GM21447 (cell line): Measurements from ENCODE around the gene C15orf39.
"Not testable (repeated sequence)": the region's sequence is repeated elsewhere in the genome, so short reads cannot be mapped to it uniquely, and the experiment has no call there.

ENCODE experiments used
- ATAC-seq: cut with Tn5 transposase; IDR thresholded peaks from one replicate; pipeline ENCODE4 v1.9.1; 2021; ENCODE audit not compliant: unreplicated experiment

The C15orf39 gene

DNA sequence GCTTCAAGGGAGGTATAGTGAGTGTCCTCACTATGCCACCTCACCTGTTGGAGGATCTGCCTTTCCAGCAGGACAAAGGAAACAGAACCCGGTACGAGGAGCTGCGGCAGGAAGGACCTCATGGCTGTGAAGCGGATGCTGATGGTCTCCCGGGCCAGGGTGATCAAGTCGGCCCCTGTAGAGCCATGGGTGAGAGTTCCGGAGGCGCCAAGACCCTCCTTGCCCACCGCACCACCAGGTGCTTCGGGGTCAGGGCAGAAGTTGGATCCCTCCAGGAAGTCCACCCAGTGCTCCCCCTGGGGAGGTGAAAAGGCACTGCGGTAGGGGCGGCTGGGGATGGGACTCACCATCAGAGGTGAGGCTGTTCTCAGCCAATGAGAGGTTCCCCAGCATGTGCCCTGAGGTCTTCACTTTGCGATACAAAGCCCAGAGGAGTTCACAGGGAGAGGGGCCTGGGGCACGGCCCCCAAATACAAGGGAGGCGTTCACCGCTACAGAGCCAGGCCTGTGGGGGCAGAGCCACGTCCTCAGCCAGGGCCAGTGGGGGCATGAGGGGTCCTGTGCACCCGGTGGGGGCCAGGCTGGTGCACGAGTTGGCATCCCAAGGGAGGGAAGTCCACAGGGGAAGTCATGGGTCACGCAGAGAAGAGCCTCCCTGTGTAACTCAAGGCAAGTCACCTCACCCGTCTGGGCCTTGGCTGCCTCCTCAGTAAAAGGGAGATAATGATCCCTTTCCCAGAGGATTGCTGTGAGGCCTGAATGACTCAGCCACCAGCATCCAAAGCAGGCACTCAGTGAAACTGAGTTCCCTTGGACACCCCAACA, 27.7 kb downstream of the C15orf39 start:
- no peak for ATAC-seq

DNA sequence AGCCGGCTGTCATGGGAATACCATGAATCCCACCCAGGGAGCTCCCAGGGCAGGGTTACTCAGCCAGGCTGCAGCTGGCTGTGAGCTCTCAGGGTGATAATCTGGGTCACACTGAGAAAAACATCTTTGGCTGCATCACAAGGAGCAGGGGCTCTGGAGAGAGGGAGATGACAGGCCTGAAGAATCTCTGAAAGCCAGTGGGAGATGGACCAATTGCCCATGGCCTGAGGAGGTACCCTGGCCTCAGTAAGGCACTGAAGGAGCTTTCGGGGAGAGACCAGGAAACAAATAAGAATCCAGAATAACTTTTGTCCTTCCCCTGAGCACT, 28.3 kb downstream of the C15orf39 start:
- ATAC-seq = no peak

DNA sequence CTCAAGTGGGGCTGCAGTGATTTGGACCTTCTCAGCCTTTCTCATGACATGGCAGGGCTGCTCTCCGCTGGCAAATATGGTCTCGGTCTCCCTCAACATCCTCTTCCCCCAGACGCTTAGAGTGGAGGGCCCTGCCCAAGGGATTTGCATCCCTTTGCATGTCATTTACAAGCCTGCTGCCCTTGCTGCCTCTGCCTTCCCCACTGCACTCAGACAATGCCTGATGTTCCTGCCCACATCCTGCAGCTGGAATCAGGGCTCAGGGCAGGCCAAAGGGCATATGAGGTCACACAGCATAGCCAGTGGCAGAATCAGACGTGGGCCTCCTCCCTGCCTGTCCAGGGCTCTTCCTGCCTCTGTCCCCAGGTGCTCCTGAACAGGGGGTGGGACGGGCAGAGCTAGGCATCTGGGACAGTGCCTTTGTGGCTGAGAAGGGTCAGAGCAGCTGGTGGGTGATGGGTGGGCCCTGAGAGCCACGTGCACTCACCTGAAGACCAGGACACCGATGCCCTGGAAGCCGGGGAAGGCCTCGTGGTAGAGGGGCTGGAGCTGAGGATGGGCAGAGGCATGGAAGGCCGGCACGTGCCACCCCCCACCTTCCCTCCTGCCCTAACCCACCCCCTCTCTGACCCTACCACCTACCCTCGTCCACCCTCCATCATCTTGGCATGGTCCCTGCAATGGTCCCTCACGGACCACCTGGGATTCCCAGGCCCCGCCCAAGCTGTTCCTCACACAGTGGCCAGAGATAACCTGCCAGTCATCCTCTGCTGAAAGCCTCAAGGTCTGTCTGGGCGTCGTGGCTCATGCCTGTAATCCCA, 29.1 kb downstream of the C15orf39 start:
- no peak for ATAC-seq

DNA sequence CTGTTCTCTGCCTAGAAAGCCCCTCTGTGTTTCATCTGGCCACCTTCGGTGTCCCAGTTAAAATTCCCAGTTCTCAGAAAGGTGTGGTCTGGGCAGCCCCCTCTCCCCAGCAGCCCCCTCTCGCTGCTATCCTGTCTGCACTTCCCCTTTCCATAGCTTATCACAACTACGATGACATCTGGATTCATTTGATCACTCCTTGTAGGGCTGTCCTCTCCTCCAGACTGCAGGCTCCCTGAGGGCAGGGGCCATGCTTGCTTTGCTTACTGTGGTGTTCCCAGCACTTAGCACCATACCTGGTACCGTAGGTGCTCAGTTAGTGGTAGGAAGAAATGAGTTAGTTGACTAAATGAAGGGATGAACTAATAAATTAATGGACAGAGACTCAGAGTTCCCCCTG, 30.2 kb downstream of the C15orf39 start:
- no peak for ATAC-seq

DNA sequence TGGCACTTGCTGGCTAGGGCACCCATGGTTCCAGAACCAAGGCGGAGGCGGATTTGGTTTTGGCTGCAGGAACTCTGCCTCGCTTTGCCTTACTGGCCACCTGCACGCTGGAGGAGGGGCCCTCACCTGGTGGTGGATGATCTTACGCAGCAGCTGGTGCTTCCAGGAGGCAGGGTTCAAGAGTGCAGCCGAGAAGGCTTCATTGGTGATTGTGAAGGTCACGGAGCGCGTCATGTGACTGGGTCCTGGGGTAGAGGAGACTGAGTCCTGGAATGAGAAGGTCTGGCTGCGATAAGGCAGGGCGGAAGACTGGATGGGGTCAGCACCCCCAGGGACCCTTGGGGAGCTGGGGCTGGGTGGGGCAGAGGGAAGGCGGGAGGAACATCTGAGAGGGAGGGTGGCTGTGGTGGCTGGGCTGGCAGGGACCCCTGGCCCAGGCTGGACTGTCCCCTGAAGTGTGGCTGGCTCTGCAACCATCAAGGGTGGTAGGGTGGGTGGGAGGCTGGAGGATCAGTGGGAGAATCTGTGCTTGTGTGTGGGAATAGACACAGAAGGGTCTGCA, 30.7 kb downstream of the C15orf39 start:
- ATAC-seq = no peak

DNA sequence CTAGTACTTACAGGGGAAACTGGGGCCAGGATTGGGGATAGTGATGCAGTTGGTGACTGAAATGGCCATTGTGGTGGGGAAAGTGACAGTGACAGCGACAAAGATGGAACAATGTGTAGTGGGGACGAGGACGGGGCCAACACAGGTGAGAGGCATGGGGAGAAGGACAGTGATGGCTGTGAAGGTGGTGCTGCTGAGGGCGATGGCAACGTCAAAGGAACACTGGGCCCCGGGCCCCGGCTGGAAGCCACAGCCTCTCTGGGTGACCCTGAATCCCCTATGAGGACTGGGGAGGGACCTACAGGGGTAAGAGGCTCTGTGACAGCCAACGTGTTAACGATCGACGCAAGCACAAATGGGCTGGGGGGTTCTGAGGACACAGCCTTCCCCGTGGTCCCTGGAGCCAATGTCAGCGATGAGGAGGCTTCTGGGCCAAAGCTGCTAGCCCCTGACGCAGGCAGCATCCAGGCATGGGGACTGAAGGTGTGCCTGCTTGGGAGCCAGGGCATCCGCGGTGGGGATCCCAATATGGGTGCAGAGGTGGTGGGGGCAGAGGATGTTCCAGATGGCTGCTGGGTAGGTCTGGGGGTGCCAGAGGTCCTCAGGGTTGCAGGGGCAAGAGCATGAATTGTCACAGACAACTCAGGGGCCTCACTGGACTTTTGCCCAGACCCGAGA, 31.3 kb downstream of the C15orf39 start:
- ATAC-seq = no peak

DNA sequence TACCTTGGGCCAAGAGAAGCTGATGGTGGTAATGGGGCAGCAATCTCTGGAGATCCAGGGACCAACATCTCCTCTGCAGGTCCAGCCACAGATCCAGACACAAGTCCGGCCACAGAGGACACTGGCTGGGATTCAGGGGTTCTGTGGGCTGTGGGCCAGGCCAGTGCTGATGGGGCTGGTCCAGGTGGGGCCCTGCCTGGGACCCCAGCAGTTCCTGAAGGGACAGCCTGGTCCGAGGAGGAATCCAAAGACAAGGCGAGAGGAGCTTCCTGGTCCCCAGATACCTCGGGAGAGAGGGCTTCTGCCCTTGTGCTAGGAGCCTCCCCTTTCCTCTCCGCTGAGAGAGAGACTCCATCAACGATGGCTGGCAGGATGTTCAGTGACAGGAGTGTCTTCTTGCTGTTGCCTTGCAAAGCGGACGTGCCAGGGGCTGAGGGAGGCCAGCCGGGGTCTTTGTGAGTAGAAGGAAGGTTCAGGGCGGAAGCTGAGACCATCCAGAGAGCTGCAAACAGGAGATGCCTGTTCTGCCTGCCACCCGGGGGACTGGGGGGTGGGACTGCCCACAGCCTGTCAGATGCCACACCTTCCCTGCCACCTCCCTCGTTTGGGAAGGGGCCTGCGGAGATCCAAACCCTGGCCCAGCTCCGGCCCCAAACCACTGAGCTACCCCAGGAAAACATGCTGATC, 32.0 kb downstream of the C15orf39 start:
- ATAC-seq = no peak

DNA sequence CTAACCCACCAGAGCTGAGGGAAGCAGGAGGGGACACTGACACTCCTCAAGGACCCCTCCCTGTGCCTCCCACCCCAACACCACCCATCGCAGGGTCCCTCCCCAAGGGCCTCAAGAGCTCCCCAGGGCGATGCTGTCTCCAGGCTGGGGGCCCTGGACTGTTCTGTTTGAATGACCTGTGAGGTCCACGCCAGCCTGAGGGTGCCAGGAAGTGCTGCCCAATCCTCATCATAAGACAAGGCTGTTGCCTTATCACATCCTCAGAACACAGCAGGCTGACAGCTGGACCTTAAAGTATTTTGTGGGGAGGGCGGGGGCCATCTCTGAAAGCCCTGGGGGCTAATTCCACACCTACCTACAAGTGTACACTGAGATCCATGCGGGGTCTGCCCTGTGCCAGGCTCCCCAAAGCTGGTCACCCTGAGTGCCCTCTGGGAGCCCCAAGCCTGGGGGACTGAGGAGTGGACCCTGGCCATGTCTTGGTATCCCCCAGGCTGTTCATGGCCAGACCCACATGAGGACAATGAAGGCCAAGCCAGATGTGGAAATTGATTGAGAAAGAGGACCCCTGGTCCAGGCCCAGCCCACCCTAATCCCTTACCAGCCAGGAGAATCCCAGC, 32.6 kb downstream of the C15orf39 start:
- ATAC-seq = no peak

DNA sequence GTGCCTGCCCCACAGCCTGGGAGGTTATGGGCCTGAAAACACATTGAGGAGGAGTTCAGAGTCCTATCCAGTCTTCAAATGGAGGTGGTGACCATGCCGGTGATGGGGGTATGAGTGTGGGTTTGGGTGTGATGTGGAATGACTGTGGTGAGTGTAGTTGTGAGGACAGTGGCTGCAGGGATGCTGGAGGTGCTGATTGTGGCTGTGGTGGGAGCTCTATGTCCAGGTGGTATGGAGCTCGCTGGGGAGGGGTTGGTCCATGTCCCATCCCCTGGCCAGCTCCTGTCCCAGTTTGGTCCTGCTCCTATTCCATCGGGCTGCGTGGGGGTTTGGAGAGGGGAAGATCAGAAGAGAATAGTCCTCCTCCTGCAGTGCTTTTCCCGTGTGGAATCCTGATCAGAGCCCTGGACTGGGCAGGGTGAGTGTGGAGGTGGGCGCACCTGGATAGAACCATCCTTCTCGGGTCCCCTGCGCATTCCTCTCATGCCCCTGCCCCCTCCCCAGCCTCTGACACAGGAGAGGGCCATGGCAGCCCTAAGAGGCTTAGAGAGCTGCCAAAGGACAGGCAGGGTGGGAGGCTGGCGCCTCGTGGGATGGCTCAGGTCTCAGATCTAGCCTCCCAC, 33.5 kb downstream of the C15orf39 start:
- ATAC-seq = no peak

DNA sequence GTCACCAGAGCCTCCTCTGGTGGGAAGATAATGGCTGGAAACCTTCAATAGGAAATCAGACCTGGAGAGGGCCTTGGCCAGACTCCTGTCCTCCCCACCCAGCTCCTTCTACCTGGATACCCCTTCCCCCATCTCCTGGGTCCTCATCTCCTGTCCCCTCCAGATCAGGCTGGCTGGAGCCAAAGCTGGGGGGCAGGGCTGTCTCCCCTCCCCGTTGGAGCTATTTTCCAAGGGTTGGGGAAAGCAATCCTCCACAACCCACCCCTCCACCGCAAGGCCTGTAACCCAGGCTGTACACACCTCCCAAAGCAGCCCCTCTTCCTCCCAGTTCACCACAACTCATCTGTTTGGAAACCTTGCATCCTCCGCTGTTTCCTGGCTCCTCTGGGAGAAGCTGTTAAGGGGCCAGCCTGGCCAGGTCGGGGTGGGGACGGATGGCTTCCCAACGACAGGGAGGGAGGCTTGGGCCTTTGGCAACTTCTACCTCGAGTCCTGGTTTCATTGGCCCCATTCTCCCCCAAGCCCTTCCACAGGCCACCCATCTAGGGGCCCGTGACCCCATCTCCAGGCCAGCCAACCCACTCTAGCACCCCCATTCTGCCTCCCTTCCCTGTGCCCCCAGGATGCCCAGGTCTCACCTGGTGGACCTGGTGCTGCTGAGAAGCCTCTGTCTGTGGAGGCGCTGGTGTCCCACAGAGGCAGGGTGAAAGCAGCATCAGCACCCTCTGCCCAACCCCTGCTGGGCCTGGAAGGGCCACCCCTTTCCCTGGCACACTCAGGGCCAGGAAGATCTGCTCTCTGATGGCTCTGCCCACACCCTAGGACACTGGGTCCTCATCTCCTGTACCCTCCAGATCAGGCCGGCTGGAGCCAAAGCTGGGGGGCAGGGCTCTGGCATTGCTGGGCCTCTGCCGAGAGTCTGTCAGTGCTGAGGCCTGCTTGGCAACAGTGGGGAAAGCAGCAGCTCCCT, 34.4 kb downstream of the C15orf39 start:
- ATAC-seq = no peak

DNA sequence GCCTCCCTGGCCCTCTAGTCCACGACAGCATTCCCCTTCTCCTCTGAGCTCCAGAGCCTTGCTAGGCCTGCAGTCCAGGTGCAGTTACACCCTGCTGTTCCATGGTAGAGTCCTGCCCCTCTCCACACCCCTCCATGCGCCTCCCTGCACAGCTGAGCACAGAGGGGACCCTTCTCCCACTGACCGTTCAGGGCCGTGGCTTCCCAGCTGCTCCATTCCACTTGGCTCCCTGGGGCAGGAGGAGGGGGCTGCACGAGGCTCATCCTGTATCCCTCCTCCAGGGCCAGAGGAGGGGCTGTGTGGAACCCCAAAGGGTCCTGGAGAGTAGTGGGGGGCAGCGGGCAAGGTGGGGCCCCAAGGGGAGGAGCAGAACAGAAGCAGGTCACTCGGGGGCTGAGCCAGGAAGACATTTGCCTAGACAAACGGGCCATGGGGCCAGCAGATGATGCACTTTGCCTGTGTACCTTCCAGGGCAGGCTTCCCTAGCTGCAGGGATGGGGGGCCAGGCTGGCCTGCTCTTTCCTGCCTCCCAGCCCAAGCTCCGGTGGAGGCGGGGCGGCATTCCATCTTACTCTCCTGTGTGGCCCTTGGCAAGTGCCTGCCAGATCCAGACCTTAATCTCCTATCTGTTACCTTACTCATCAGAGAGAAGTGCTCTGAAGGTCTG, 35.8 kb downstream of the C15orf39 start:
- no peak for ATAC-seq

DNA sequence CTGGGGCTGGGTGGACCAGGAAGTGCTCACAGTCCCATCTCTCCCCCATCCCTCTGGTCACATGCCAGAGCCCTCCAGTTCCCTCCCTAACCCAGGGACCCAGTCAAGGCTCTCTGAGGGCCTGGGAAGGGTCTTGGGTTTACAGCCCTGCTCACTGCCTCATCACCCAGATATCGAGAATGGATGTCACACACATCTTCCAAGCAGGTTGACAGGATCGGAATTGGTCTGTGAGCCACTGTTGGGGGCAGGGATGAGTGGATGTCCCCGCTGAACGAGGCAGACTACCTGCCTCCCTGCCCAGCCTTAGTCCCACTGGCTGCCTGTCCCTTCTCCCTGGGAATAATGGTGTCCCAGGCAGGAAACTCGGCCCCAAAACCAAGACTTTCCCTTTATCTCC, 36.5 kb downstream of the C15orf39 start:
- ATAC-seq = no peak

DNA sequence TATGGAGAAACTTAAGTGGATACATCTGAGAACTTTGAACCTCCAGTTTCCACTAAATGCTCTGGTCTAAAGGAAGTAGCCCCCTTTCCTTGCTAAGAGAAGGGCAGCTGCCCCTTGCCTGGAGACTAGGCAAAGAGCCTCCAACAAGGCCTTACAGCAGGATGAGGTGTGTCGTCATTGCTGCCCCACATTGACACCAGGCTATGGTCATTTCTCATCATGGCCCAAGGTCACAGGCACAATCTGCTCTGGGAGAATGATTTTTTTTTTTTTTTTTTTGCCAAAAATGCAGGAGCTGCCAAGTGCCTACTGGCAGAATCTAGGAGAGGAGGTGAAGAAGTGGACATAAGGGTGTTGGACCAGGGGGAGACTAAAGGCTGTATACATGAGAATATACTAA, 44.1 kb downstream of the C15orf39 start:
- not testable (repeated sequence) for ATAC-seq

DNA sequence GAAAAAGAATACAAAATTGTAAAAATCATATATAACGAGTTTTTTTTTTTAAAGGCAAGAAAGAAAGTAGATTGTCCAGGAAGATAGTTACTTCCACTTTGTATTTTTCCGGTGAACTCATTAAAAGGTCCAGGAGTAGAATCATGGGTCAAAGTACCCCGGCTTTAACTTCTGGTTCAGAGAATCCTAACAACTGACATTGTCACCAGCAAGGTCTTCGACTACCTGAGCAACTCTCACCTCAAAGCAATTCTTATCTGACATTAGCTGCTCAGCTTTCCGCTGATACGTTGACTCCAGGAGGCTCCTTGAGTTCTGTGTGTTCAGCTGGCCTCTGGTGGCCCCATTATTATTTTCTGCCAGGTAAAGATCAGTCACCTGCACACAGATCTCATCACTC, 47.3 kb downstream of the C15orf39 start:
- ATAC-seq = not testable (repeated sequence)

DNA sequence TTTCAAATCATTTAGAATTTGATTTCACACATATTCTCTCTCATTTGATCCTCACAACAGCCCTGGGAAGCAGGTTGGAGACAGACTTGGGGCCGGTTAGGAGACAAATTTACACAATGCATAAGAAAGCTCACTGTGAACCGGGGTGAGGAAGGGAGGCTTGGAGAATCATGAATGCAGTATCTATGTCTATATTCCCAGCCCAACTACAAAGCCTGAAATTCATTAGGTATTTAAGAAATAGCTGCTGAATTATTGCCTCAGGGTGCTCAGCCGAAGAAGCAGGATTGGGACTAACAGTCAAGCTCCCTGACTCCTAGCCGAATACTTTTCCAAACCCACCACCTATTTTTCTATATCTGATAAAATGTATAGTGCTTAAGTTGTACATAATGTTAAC, 48.0 kb downstream of the C15orf39 start:
- no peak for ATAC-seq

DNA sequence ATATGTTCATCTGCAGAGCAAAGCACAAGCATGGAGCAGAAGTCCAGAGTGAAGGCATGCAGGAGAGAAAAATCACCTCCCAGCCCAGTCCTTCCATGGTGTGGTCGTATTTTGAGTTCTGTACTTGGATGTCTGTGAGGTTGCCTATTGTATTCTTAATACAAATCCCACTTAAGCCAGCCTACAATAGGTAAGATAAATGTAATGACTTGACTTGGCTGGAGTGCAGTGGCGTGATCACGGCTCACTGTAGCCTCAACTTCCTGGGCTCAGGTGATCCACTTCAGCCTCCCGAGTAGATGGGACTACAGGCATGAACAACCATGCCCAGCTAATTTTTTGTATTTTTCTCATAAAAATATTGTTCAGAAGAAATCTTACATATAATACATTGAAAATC, 49.7 kb downstream of the C15orf39 start:
- not testable (repeated sequence) for ATAC-seq

DNA sequence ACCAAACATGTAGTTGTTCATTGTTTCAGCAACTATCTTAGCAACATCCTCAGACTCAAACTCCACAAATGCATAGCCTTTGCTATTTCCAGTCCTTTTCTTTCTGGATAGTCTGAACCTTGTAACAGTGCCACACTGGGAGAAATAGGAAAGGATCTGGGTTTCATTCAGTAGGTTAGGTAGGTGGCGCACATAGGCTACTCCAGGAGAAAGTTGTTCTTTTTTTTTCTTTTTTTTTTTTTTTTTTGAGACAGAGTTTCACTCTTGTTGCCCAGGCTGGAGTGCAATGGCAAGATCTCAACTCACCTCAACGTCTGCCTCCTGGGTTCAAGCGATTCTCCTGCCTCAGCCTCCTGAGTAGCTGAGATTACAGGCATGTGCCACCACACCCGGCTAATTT, 50.6 kb downstream of the C15orf39 start:
- not testable (repeated sequence) for ATAC-seq

DNA sequence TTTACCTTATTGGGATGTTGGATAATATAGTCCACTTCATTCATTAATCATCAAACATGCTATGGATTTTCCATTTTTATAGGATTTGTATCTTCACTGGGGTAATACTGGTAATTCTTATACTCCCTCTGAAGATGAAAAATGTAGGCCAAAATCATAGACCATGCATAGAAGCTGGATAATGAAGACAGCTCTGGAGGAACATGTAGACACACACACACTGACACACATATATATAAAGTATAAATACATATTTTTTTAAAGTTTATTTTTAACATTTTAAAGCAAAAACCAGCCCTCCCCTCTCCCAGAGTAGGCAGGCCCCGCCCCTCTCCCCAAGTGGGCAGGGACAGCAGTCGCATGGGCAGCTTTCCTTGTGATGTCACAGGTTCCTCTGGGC, 56.4 kb downstream of the C15orf39 start, which contains the start of gene GOLGA6C:
Gene GOLGA6C, plus strand, starts transcription at position 301 of the 400 bp plus-strand sequence. CDS start 265 bp downstream, outside the sequence.
- not testable (repeated sequence) for ATAC-seq
